ENCODE measurements around the gene EDRF1.

DNA sequence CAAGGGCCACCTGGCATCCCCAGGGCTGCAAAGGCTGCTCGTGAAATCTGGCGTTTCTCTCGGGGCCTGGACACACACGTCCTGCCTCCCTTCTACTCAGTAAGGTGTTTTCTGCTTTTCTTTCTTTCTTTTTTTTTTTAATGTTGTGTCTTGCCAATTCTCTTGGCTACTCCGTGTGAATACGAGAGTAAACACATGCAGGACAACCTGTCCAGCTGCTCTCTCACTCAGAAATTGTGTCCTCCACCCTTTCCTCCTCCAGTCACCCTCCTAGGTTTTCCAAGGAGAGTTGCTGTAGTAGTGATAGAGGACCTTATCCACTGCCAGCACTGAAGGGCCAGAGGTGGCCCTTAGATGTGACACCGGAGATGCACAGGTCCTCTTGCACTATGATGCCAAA, 35.7 kb upstream of the EDRF1 start:
- no peak for TF ChIP-seq EZH2 (IDR thresholded peaks at IDR 0.05; ENCODE audit: borderline replicate concordance, insufficient read depth, low read depth, low read length, poor library complexity, severe bottlenecking)
- TF ChIP-seq, protein P1, sequence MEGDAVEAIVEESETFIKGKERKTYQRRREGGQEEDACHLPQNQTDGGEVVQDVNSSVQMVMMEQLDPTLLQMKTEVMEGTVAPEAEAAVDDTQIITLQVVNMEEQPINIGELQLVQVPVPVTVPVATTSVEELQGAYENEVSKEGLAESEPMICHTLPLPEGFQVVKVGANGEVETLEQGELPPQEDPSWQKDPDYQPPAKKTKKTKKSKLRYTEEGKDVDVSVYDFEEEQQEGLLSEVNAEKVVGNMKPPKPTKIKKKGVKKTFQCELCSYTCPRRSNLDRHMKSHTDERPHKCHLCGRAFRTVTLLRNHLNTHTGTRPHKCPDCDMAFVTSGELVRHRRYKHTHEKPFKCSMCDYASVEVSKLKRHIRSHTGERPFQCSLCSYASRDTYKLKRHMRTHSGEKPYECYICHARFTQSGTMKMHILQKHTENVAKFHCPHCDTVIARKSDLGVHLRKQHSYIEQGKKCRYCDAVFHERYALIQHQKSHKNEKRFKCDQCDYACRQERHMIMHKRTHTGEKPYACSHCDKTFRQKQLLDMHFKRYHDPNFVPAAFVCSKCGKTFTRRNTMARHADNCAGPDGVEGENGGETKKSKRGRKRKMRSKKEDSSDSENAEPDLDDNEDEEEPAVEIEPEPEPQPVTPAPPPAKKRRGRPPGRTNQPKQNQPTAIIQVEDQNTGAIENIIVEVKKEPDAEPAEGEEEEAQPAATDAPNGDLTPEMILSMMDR (IDR thresholded peaks at IDR 0.05) = no peak

All from B cell (primary cell).